Activated T-helper 1 cell treated with Interleukin-2 at 50 U/mL for 16 hours (primary cell): ENCODE results near the gene SQSTM1.
A peak's percentile ranks its signal among the peaks of the same experiment; 100 is the strongest.

ENCODE experiments used
- DNase-seq: peaks from one replicate; pipeline ENCODE4 v3.0.0-alpha.2; 2020; ENCODE audit warnings: low read depth

SQSTM1 gene

GRCh38 chr5:179795049-179795862, 25.4 kb upstream of the SQSTM1 start:
- DNase-seq, result no peak

DNA sequence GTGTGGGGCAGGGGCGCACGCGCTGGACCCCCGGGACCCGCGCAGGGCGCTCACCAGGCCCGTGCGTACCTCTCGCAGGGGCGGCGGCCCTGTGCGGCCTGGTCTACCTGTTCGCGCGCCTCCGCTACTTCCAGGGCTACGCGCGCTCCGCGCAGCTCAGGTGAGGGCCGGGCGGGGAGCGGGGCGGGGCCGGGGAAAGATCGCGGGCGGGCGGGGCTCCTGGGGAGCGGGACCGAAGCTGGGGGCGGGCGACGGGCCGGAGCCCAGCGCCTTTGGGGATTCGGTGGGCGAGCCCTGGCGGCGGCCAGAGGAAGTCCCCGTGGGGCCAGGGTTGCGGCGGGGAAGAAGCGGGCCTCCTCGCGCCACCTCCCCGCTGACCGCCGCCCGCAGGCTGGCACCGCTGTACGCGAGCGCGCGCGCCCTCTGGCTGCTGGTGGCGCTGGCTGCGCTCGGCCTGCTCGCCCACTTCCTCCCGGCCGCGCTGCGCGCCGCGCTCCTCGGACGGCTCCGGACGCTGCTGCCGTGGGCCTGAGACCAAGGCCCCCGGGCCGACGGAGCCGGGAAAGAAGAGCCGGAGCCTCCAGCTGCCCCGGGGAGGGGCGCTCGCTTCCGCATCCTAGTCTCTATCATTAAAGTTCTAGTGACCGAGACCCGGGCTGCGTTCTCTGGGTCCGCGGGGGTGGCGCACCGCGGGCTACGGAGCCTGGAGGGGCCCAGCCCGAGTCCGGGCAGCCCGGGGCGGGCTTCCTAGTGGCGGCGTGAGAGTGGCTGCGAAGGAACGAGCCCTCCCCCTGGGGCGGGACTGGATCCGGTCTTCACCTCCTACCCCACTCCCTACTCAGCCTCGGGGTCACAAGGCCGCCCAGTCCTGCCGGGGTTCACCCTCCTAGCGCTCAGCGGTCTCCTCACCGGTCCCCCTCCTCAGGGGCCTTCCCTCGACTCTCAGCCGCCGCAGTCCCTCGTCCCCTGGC, 24.6 kb upstream of the SQSTM1 start:
- DNase-seq, result peak; percentile 51

GRCh38 chr5:179796877-179797608, 23.7 kb upstream of the SQSTM1 start:
- DNase-seq, result no peak

GRCh38 chr5:179797741-179798140, 23.0 kb upstream of the SQSTM1 start:
- DNase-seq, result no peak

DNA sequence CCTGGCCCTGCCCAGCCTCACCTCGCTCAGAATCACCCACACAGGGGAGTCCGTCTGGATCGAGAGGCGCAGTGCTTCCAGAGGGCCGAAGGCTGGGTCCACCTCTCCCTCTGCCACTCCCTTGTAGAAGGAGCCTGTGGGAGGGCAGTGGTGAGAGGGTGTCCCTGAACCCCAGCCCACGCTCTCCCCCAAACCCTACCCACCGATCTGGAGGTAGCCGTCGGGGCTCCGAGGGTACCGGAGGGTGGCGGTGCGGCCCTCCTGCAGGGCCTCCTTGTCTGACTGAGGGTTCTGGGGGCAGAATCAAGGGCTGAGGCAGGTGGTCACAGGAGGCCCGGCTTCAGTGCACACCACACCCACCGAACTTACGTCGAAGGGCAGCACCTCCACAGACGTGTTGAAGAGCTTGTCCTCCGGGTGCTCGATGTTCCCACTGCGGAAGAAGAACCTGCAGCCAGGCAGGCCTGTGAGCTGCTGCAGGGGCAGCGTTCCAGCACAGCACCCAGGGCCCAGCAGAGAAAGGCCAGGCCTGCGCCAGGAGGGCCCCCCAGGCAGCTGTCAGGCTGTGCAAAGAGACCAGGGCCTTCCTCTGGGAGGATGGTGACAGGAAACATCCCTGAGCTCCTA, 22.4 kb upstream of the SQSTM1 start:
- DNase-seq, result no peak

GRCh38 chr5:179798771-179799643, 21.7 kb upstream of the SQSTM1 start:
- no peak for DNase-seq

GRCh38 chr5:179799644-179799973, 21.1 kb upstream of the SQSTM1 start:
- DNase-seq, result no peak

GRCh38 chr5:179800071-179800695, 20.5 kb upstream of the SQSTM1 start:
- no peak for DNase-seq

DNA sequence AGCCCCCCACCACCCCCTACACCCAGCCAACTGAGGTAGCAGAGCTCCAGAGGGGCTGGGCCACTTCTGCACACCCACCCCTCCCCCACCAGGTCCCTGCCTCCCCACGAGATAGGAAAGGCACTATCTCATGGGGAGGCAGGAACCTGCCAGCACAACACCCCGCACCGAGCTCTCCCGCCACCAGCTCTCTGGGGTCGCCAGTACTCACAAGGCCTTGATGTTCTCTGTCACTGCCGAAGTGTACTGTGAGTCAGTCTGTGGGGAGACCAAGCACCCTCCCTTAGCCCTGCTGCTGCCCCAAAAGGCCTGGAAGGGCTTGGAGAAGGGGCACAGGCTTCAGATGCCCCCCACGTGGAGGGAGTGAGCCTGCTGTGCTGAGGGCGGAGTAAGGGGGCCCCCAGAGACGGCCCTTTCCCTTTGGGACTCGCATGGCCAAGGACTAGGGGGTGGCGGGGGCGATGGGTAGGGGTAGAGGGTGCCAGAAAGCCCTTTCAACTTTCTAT, 20.0 kb upstream of the SQSTM1 start:
- DNase-seq, result no peak

DNA sequence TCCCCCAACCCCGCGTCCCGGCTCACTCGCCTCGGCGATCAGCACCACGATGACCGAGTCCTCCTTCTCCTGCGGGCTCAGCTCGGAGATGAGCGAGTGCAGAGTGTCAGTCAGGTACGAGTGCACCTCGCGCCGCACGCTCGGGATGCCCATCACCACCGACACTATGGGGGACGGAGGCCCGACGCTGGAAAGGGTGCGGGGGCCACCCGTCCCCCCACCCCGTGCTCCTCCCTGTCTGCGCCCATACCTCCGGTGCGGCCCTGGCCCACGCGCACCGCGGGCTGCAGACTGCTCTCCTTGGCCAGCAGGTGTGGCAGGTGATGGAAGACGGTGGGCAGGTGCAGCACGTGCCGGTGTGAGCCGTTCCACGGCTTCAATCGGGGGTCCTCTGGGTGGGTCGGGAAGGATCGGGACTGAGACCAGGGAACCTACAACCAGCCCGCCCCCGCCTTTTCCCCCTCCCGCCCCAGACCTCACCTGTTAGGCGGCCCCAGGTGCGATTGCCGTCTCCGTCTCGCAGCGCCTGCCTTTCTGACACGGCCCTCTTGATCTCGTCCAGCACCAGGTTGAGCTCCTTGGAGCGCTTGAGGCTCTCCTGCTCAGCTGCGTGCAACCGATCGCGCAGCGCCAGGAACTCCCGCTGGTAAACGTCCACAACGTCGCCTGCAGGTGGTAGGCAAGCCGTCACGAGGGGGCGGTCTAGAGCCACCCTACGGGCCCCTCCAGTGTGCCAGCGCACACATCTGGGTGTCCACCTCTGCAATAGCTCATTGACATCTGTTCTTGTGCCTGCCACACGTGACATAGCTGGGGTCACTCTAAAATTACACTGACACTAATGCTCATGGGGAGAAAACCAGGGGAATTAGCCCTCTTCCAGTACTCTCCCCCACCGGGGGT, 19.1 kb upstream of the SQSTM1 start:
- DNase-seq, result peak; percentile 76

DNA sequence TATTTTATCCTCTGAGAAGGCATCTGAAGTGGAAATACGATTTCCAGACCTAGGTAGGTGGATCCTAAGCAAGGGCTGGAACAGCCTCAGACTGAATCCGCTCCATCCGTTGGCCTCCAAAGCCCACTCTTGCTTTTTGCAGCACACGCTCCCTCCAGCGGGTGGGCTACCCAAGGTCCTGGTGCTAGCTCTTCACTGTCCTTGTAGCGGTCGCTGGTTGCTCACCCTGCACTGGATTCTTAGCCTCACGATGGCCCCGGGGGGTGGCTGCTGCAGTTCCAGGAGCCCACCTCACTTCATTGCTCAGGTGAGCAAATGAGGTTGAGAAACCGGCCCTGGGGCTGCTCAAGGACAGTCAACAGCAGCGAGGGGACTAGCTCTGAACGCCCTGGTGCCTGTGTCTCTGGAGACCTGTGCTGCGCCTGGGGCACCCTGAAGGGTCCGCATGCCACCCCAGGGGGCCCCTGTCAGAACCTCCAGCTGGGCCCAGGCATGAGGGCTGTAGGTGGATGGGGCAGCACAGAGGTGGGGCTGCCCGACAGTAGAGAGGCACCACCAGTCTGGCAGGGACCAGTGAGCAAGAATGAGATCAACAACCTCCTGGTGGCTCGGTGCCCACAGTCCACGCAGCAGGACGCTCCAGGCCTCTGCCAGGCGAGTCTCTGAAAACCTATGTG, 18.4 kb upstream of the SQSTM1 start:
- DNase-seq, result no peak

- no peak for DNase-seq
Measured at GRCh38 chr5:179802950-179803562, 17.6 kb upstream of the SQSTM1 start.

GRCh38 chr5:179803651-179804554, 16.8 kb upstream of the SQSTM1 start:
- DNase-seq, result no peak

DNA sequence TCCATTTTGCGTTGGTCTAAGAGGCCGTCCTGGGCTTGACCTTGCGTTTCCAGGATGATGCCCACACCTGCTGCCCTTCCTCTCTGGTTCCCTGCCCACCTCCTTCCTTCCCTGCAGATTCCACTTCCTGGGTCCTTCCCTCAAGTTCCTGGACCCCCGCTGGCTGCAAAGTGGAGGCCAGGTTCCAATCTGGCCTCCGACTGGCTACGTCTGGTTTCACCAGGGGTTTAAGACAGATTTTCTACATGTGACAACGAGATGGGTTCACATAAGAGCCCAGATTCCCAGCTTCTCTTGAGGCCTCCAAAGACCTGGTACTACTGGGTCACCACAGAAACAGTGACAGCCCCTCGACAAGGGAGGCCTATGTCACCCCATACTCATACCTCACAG, 16.2 kb upstream of the SQSTM1 start:
- DNase-seq, result no peak

- no peak for DNase-seq
Measured at GRCh38 chr5:179805070-179805528, 15.6 kb upstream of the SQSTM1 start.

- no peak for DNase-seq
Measured at GRCh38 chr5:179805529-179806249, 15.0 kb upstream of the SQSTM1 start.
